ENCODE data around the gene FOXL3.

GRCh38 chr7:288671-289101 is 1.3 kb upstream of the FOXL3 start:
- no peak for TF ChIP-seq CTCF (conservative IDR thresholded peaks at IDR 0.05; ENCODE audit: low read depth, low read length)
- no peak for TF ChIP-seq EZH2 (IDR thresholded peaks at IDR 0.05; ENCODE audit: borderline replicate concordance, low read depth, low read length, poor library complexity, severe bottlenecking)

Data from A673 (cell line).